HG03439 (cell line): ENCODE results near the gene RNMT.
"Not testable (repeated sequence)": the region's sequence is repeated elsewhere in the genome, so short reads cannot be mapped to it uniquely, and the experiment has no call there.

Experiments used
- ATAC-seq: cut with Tn5 transposase; IDR thresholded peaks from one replicate; pipeline ENCODE4 v1.9.1; 2021; ENCODE audit warnings: mild to moderate bottlenecking, moderate library complexity; ENCODE audit not compliant: unreplicated experiment

Gene RNMT

GRCh38 chr18:13730481-13730880, 4.0 kb downstream of the RNMT start:
- no peak for ATAC-seq

- ATAC-seq: no peak
Observed at GRCh38 chr18:13735681-13736080, 9.2 kb downstream of the RNMT start.

GRCh38 chr18:13745696-13746095, 19.2 kb downstream of the RNMT start:
- no peak for ATAC-seq

GRCh38 chr18:13746633-13747032, 20.2 kb downstream of the RNMT start:
- ATAC-seq: no peak

DNA sequence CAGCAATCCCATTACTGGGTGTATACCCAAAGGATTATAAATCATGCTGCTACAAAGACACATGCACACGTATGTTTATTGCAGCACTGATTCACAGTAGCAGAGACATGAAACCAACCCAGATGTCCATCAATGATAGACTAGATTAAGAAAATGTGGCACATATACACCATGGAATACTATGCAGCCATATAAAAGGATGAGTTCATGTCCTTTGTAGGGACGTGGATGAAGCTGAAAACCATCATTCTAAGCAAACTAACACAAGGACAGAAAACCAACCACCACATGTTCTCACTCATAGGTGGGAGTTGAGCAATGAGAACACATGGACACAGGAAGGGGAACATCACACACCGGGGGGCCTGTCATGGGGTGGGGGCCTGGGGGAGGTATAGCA, 25.1 kb downstream of the RNMT start:
- ATAC-seq: not testable (repeated sequence)

- no peak for ATAC-seq
Observed at GRCh38 chr18:13756261-13756660, 29.8 kb downstream of the RNMT start.

GRCh38 chr18:13756671-13757070, 30.2 kb downstream of the RNMT start:
- no peak for ATAC-seq

GRCh38 chr18:13758622-13759021, 32.1 kb downstream of the RNMT start:
- no peak for ATAC-seq

GRCh38 chr18:13760047-13760446, 33.6 kb downstream of the RNMT start:
- ATAC-seq: no peak

DNA sequence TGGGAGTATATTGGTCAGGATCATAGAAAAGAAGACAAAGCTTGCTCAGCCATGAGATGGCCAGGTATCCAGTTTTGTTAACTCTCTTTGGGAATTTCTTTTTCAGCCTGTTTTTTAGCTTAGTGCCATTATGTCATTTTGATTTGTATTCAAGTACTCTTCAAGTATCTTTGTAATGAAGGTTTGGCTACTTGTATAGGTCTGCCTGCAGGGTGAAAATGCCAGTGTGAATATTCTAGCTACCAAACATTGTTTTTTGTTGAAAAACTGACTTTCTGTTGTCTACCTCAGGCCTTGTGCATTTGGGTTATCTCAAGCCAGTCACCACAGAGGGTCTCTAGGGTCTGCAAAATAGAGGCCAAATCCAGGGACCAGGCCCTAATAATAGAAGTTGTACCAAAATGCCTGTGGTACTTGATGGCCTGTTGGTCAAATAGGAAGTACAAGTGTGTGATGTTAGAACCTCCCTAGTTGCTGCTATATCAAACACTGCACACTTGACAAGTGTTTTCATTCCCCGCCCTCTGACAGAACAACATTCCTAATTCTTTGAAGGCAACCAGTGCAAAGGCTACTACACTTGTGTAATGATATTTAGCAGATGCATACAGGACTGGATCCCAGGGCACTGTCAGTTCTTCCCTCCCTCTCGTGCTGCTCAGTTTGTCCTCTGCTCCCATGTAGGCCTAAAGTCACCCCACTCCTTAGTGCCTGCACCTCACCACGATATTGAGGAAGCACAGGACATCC, 36.4 kb downstream of the RNMT start:
- no peak for ATAC-seq

DNA sequence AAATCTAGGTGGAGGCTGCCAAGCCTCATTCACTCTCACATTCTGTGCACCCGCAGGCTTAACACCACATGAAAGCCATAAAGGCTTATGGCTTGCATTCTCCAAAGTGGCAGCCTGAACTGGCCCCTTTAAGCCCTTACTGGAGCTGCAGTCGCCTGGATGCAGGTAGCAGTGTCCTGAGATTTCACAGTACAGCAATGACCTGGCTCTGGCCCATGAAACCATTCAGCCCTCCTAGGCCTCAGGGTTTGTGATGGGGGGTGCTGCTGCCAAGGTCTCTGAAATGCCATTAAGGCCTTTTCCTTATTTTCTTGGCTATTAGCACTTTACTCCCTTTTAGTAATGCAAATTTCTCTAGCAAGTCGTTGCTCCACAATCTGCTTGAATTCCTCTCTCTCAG, 48.6 kb downstream of the RNMT start:
- no peak for ATAC-seq

DNA sequence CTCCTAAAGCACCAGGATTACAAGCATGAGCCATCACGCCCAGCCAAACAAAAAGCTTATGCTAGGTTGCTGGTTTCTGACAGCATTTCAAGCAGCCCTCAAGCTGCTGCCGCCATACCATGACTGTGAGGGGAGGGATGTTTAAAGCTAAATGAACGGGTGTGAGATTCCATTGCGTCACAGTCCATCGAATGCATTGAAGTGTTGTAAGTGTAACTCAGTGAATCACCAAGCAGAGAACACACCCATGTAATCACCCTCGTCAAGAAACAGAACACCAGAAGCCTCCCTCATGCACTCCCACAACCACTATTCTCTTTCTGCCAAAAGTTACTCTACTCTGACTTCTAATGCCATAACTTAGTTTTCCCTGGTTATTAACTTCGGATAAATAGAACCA, 64.7 kb downstream of the RNMT start:
- ATAC-seq: no peak

DNA sequence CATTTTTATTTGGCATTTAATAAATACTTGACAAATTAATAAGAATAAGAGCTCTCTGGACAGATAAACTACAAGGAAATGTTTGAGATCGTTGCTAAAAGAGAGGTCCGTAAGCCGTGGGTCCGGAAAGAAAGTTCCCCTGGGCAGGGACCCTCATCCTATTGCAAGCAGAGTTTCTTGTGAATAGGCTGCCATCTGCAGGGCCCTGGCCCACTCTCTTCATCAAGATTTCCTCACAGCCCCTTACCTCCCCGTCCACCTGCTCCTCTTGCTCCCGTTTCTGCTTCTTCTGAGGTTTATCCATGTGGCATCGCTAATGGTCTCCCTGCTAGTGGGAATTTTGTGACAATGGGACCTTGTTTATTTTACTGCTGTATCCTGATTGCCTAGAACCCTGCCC, 67.3 kb downstream of the RNMT start:
- no peak for ATAC-seq

- ATAC-seq: no peak
Observed at GRCh38 chr18:13796515-13796914, 70.0 kb downstream of the RNMT start.

GRCh38 chr18:13797157-13797611, 70.7 kb downstream of the RNMT start:
- ATAC-seq: no peak

GRCh38 chr18:13799396-13799795, 72.9 kb downstream of the RNMT start:
- no peak for ATAC-seq

GRCh38 chr18:13800505-13801259, 74.2 kb downstream of the RNMT start:
- no peak for ATAC-seq

DNA sequence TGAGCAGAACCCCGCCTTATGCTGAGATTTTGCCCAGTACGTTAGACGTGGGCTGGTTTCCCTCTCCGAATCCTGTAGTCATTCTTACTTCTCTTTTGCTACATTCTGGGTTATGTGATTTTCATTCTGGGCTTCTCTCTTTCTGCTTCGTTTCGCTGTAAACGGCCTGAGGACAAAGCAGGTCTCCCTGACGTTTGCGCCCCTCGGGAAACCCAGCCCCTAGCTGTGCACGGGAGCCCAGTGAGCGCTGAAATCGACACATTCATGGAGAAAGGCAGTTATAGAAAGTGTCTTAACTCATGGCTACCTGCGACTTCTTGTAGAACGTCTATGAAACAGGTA, 74.8 kb downstream of the RNMT start:
- no peak for ATAC-seq

GRCh38 chr18:13804305-13804704, 77.8 kb downstream of the RNMT start:
- ATAC-seq: no peak

GRCh38 chr18:13808294-13809042, 82.0 kb downstream of the RNMT start:
- no peak for ATAC-seq

GRCh38 chr18:13809043-13809430, 82.6 kb downstream of the RNMT start:
- no peak for ATAC-seq
